ENCODE data around the gene CRISP2.

Gene CRISP2

DNA sequence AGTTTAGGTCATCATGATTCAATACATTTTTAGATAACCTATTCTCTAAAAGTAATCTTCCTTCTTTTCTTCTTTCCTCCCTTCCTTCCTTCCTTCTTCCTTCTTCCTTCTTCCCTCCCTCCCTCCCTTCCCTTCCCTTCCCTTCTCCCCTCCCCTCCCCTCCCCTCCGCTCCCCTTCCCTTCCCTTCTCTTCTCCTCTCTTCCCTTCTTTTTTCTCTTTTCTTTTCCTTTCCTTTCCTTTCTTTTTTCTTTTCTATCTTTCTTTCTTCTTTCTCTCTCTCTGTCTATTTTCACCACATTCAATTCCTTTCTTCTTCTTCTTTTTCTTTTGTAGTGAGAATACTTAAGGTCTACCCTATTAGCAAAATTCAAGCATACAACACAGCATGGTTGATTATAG is 59.4 kb downstream of the CRISP2 start:
- DNase-seq = no peak

GRCh38 chr6:49653438-49653837 is 59.9 kb downstream of the CRISP2 start:
- no peak for DNase-seq

DNA sequence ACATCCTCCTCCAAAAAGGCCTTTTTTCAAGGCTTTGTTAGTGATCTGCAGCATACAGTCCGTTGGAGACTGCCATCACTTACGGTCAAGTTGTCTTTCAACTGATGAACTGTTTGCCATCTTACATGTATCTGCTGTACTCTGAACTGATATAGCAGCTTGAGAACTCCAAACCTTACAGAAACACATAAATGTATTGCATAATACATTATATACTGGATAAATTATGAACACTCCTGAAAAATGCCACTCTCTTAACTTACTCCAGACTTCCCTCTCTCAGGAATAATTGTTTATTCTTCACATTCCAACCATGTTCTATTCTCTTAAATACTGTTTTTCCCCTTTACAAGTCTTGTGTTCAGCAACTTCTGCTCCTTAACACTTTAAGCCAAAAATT is 62.1 kb downstream of the CRISP2 start:
- no peak for DNase-seq

GRCh38 chr6:49649988-49650387 is 63.4 kb downstream of the CRISP2 start:
- no peak for DNase-seq

DNA sequence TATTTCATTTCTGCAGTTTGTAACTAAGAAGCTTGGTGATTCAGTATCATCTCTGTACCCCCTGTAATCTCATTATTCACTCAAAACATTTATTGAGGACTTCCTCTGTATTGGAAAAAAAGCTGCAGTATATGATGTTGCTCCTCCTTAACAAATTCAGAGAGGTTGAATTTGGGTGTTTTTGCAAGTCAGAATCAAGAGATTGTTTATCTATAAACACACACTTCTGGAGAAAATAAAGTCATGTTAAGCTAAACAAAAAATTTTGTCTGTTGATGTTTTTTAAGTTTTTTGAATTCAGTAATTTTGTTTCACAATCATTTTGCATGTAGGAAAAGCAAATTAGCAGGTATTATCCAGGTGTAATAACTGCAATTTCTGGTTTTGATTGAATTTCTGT is 65.3 kb downstream of the CRISP2 start:
- no peak for DNase-seq

DNA sequence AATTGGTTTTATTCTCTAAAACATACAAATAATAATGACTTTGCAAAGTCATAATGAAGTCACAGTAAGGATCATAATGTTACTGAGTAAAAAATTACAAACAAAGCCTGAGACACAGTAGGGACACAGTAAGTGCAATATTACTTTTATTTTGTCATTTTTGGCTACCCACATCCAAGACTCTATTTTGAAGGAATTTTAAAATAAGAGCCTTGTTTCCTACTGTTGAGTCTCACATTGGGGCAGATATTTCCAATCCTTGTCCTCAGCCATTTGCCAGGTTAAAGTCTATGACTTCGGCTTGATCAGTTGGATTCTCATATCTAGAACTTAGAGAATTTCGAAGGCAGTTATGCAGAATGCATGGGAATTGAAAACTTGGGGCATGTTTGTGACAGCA is 65.9 kb downstream of the CRISP2 start:
- DNase-seq = no peak

DNA sequence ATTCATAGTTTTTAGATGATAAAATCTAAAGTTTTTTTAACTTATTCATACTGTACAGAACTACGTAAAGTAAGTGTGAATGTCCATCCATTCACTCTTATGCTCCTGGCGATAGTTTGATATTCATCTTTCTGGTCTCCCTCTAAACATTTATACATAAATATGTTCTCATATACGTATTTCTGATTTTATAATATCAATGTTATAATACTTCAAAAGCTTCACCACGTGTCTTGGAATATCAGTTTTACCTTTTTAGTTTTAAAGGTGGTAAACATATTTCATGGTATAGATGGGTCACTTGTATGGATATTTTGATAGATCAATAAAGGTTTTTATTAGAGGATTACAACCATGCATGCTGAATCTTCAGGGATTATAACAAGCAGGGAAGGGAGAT is 66.4 kb downstream of the CRISP2 start:
- no peak for DNase-seq

DNA sequence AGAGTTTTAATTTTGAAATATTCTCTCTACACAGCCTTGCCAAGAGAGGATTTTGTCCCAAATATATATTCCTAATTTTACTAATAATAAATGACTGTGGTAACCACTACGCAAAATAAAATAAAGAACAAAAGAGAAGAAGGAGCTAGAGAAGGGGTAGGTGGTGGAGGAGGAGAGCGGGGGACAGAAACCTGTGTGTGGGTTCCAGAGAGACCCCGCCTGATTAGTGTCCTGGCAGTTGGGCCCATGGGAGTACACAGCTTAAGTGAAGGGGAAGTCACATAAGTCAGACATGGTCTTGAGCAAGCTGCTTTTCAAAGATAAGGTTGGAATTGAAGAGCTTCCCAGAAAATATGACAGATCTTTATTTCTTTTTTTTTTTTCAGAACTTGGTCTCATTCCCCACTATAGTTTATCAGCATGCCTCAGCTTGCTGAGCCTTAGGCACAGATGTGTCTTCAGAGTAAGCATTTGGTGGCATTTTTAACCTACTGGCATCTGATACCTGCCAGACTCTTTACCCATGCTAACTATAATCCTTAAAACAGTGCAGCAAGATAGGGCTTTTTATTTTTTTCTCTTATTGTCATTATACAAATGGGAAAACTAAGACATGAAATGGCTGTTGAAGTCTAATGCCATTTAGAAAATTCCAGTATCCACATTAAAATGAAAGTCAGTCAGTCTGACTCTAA is 67.1 kb downstream of the CRISP2 start:
- DNase-seq = no peak

GRCh38 chr6:49645139-49645538 is 68.2 kb downstream of the CRISP2 start:
- no peak for DNase-seq

All from femur (tissue), 1 donor.